NCI-H1436 treated with DMSO at 0.1 percent for 48 hours (cell line): ENCODE data around the gene NRG2.

ENCODE experiments used
- DNase-seq: peaks from one replicate; lab custom pipeline; 2025; lab: John Stamatoyannopoulos, UW

The NRG2 gene

DNA sequence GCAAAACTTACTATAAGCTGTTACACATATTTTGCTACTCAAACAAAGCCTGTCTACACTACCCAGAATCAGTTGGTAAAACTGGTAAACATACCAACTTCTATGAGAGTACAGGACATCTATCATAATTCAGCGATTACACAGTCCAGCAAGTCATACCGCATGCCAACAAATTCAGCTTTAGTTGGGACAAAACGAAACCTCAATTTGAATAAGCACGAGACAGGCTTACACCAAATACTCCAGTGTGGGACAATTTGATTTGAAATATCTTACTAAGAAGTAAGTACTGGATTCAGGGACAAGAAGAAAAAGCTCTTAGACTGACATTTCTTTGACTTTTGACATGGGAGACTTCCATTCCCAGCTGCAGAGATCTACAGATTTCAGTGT is 2.0 kb downstream of the NRG2 start:
- no peak for DNase-seq

DNA sequence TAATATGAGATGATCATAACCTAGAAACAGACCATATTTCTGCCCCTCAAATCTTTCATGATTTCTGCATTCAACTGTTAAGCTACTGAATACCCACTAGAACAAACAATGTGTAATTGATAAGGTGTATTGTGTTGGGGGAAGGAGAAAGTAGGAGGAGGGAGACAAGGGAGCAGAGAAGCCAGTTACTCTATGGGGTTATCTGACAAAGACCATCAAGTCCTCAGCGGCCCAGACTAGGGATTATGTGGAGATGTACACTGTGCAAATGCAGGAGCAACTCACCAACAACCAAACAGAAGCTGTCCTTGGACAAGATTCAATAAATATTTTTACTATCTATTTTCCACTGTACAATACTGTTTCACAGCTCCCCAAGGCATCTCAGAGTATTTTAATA is 2.7 kb downstream of the NRG2 start:
- no peak for DNase-seq

DNA sequence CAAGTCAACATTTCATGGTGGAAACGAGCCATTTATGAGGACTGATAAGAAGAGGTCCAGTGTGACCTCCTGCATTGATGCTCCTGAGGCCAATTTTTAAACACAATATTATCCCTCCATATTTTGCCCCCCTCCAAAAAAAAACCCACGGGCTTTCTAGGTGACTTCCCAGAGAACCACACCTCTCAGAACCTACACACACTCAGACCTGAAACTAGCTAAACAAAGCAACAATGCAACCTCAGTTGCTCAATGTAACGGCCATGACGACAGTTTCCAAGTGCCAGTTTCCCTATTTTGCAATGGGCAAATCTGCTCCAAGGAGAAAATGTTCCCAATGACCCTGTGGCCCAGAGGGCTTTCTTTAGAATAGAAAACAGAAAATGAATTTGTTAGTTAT is 3.5 kb downstream of the NRG2 start:
- no peak for DNase-seq

- DNase-seq = no peak
These were observed 4.6 kb downstream of the NRG2 start for GRCh38 chr5:140038373-140038957.

GRCh38 chr5:140037012-140037411 is 6.1 kb downstream of the NRG2 start:
- no peak for DNase-seq

DNA sequence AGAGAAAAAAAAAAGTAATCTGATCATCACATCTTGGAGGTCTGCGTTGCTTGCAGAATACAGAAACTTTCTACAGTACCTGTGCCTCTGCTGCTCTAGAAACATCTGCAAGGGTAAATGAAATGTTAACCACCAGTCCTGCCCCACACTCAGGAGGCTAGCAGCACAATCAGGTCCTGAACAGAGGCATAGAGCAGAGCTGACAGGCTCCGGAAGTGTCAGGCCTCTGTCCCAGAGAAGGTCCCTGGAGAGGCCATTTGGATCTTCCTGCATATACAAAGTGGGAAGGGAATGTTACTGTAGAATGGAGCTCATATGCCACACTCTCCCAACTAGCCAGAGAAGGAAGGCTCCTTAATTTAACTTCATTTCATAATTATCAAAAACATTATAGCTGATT is 7.2 kb downstream of the NRG2 start:
- no peak for DNase-seq

DNA sequence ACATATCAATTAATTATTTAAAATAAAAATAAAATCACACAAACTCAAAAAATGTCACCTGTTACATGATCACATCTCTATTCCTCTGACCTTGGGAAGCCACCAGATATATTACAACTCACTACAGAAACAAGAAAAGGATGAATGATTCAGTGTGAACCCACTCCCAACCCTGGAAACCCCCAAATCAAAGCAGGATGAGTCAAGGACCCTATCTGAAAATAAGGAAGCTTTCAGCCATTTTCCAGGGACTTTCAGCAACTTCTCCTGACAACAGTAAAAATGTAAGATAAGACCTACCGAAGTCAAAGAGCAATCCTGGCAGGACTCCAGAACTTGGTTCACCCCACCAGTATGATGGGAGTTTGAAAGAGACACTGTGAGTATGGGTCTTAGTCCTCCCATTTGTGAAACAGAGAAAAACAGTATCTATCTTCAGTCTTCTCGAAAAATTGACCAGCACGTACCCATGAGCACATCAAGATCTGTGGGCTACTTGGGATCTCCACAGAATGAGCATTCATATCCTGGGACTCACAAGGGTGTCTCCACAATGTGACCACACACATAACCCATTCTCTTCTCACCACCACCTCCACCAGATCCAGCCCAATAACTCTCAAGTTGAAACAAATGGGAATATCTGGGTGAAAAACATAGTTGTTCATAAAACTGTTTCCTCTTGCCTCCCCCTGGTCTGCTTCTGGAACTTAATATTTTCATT is 9.9 kb downstream of the NRG2 start:
- DNase-seq = no peak

DNA sequence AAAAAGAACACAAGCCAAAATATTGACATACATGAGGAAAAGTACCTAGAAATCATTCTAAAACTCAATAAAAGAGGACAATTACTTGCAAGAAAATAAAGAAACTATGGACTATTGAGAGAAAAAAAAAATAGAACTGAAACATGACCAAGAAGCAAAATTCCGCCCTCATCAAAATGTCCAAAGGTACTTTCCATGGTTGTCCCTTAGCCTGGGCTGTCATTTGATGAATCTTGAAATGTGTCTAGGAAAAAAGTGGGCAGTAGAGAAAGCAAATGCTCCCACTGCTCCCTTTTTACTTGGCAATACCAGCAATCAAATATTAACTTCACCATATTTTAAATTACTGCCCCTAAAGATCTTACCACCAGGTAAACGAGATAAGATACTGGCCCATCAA is 10.8 kb downstream of the NRG2 start:
- no peak for DNase-seq

DNA sequence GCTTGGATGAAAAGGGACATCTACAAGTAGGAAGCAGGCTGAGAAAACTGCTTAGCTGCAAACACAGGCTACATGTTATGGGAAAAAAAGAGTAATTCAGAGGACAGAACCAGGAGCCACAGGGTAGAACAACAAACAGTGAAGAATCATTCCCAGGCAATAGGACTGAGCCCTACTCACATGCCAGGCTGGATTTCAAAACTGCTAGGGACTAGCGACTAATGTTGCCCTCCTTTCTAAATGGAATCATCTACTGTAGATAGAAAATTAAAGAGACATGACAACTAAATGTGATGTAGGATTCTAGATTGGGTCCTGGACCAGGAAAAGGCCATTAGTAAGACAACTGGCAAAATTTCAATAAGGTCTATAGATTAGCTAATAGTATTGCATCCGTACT is 15.3 kb downstream of the NRG2 start:
- no peak for DNase-seq

DNA sequence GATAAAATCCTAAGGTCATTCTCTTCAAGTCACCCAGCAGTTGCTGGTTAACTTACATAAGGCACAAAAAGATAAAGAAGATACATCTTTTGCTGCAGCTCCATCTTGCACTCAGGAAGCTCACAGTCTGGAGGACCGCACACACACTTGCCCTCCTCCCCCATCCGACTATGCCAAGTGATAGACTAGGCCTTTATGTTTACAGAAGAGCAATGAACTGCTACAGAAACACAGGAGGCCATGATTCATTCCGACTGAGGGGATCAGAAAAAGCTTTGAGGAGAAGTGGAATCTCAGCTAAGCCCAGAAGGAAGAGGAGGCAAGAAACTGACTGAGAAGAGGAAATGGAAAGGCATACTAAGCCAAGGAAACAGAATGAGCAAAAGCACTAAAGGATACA is 17.4 kb downstream of the NRG2 start:
- DNase-seq = no peak

GRCh38 chr5:140024928-140025327 is 18.2 kb downstream of the NRG2 start:
- DNase-seq = no peak

- no peak for DNase-seq
These were observed 19.4 kb downstream of the NRG2 start for GRCh38 chr5:140023611-140024191.

GRCh38 chr5:140020601-140021177 is 22.4 kb downstream of the NRG2 start:
- DNase-seq = no peak

DNA sequence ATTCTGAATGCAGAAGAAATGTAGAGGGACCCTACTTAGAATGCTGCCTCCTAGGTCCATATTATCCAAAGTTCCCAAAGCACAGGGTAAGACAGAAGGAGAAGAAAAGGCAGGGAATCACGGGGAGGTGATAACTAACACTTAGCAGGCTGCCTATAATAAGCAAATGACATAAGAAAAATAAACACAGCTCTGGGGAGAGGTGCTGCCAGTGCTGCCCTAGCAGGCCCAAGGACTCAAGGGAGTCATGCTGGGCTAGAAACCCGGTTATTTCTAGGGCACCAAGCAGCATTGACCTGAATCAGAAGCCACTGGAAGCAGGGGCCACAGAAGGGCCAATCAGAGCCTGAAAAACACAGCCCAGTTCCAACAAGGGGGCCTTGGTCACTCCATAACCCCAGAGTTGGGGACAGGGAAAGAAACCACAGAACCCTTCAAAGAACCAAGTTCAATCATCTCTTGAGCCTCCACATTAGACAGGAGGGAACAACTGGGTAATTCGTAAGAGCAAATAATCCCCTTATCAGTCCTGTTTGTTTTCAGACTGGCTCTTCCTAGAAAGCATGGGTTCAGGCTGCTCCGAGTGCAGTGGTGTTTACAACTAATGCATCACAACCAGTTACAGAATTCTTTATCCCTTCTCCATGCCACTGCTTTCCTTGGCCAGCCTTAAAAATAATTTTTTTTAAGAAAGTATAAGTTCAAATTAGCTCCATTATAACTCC is 24.0 kb downstream of the NRG2 start:
- no peak for DNase-seq

DNA sequence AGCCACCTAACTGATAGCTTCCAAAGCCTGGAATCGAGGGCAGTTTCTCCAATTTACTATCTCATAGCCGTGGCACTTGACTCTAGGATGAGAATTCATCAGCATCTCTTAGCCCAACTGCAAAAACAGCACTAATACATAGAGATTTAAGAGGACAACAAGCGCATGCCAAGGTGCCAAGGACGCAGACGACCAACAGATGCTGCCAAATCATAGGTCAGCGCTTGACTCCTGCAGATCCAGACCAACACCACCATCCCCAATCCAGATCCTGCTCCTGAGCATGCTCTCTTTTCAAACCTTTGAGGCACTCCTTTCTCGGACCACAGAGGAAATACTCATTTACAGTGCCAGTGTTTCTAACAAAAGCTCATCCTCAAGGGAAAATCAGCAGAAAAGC is 24.6 kb downstream of the NRG2 start:
- DNase-seq = no peak

DNA sequence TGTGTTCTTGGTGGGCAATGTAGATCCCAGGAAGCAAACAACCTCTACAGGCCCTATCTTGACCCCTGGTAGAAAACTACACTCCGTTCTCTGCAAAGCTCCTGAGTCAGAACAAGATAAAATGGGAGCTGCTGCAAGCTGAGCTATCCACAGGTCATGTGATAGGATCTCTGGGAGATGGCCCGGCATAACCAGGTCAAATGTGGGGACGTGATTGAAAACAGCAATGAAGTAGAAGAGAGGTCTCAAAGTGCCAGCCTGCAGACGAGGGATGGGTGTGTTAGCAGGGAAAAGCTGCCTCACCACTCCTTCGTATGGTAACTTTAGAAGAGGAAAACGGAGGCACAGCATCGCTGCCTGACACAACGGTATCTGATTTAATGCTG is 25.0 kb downstream of the NRG2 start:
- DNase-seq = no peak

DNA sequence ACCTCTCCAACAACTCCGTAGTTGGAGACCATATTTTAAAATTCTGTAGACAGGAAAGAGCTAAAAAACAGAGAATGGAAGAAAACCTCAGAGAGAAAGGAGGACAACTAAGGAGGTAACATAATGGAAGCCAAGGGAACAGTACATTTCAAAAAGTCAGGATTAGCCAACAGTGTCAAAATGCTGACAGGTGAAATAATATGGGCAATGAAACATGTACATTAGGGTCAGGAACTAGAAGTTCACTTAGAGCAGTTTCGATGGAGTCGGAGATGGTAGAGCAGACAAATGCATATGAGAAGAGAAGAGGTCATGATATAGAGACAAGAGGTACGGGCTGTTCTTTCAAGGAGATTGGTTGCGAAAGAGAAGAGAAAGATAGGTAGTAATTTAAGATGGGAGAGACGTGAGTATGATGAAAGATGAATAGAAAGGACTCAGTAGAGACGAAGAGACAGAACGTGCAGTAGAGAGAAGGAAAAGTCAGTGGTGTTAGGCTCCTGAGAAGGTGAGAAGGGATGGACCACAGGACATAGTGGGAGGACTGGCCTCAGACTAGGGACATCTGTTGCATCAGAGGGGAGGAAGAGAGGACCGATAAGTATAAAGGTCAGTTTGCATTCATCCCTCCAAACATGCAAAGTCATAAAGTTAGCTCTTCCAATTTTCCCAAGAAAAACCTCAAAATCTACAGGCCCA is 25.6 kb downstream of the NRG2 start:
- DNase-seq = no peak

GRCh38 chr5:140015706-140016105 is 27.4 kb downstream of the NRG2 start:
- no peak for DNase-seq

GRCh38 chr5:140014751-140015150 is 28.3 kb downstream of the NRG2 start:
- no peak for DNase-seq

DNA sequence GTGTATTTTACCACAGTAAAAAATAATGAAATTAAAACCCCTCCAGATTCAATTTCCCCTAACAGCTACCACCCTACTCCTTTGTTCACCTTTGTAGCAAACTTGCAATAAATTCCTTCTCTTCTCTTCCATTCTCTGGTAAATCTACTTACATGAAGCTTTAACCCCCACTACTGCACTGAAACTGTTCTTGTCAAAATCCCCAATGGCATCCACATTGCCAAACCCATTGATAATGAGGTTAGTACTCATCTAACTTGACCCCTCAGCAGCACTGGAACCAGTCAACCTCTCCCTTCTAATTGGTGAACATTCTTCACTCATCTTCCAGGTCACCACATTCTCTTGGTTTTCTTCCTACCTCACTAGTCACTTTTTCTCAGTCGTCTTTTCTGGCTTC is 29.6 kb downstream of the NRG2 start:
- DNase-seq = no peak

GRCh38 chr5:140012443-140012842 is 30.7 kb downstream of the NRG2 start:
- no peak for DNase-seq

- no peak for DNase-seq
These were observed 31.7 kb downstream of the NRG2 start for GRCh38 chr5:140011297-140011802.
